Measurements from ENCODE around the gene RPL36A. TPM values are rescaled to one million over a fixed set of nuclear protein-coding genes. Genes with fewer than 3 reads are reported as not detected.
A peak's percentile ranks its signal among the peaks of the same experiment; 100 is the strongest.

The RPL36A gene
- total and polyA plus RNA-seq, 2 of the 13 experiments (the other 11 are each of a cell fraction or from before 2014, with no cell fraction given), result 1,152 to 1,716 TPM

- TF ChIP-seq SATB2 (CRISPR knock-in tag; IDR thresholded peaks at IDR 0.05) (no peak), MLX (CRISPR knock-in tag; IDR thresholded peaks at IDR 0.05) (no peak), ZNF180 (CRISPR knock-in tag; IDR thresholded peaks at IDR 0.05; ENCODE audit: borderline replicate concordance, low read depth) (no peak), TAF1 (CRISPR knock-in tag; IDR thresholded peaks at IDR 0.05) (no peak), SOX13 (IDR thresholded peaks at IDR 0.05) (no peak), SOX13 (CRISPR knock-in tag; conservative IDR thresholded peaks at IDR 0.05 in 1 of 2, IDR thresholded peaks at IDR 0.05 in 1 of 2) (no peak), ZNF333 (CRISPR knock-in tag; IDR thresholded peaks at IDR 0.05; ENCODE audit: borderline replicate concordance) (no peak), ZNF713 (CRISPR knock-in tag; IDR thresholded peaks at IDR 0.05) (no peak), SP5 (CRISPR knock-in tag; IDR thresholded peaks at IDR 0.05; ENCODE audit: borderline replicate concordance, low read depth) (no peak)
Observed at GRCh38 chrX:101399825-101400224, 9.0 kb downstream of the RPL36A start (continued).

GRCh38 chrX:101407167-101407747, 16.4 kb downstream of the RPL36A start:
- Histone ChIP-seq H3K27ac (ENCODE audit: extremely low read length, insufficient read depth, low read length) (peak overlapping the region; percentile 97), H3K27me3 (ENCODE audit: control insufficient read depth in 1 of 2, insufficient read depth in 2 of 2, low read length in 2 of 2) (no peaks in the 10 kb centered on the region), H3K79me2 (ENCODE audit: insufficient read depth, low read length) (peaks cover 48% of the 10 kb centered on the region), H3K9me3 (ENCODE audit: low read length) (no peaks in the 10 kb centered on the region), H2AFZ (ENCODE audit: low read length) (no peak overlapping the region), H3K4me3 (replicated peaks in 1 of 3; ENCODE audit: insufficient read depth in 1 of 3, low read depth in 2 of 3, low read length in 3 of 3) (peak overlapping the region; percentile 68 to 82 (median 77)), H3K36me3 (replicated peaks in 1 of 2; ENCODE audit: control insufficient read depth in 1 of 2, insufficient read depth in 2 of 2, low read length in 2 of 2) (peaks cover 0 to 11% of the 10 kb centered on the region in 2 experiments; a peak in 3 of 5 replicates), H3K4me1 (ENCODE audit: insufficient read depth, low read length) (peaks cover 8% of the 10 kb centered on the region), H3K4me2 (ENCODE audit: low read depth, low read length) (peak overlapping the region; percentile 65), H4K20me1 (ENCODE audit: insufficient read depth, low read length) (peaks cover 5% of the 10 kb centered on the region; the same call in 1 of the 2 replicates), H3K9ac (ENCODE audit: insufficient read depth, low read depth, low read length) (peak overlapping the region; percentile 82)
- BruUV-seq (replicated peaks), result no TSS peak
- in situ Hi-C loops (cut with HindIII; ENCODE audit: extremely low pct_ligation_motif_present, low pct_unique_long_range_greater_than_20kb), result no loop called here
- intact Hi-C loops (cut with micrococcal nuclease; ENCODE audit: unreplicated experiment), result loop anchor here (2.0 to 5.0 kb wide), 2 partner anchors 16 to 60 kb away; partner anchors contain the start of genes RPL36A and TIMM8A
- DNase-seq (ENCODE audit: low spot score), result no peak
- ChIA-PET CTCF (ENCODE audit: low intra/inter-chr PET ratio, low total read pairs) (no interaction called here), POLR2A (interaction anchor here (1.0 kb wide), 1 partner anchor 16 kb away, joined by 14 read pairs; the partner anchor contains the start of gene RPL36A)
- 3% methylated on average over 12 of the region's 15 CpGs for WGBS (ENCODE audit: low lambda C conversion rate)
- ATAC-seq, result peak; percentile 53
- no peak for FAIRE-seq
- TF ChIP-seq CENPBD1 (CRISPR knock-in tag; IDR thresholded peaks at IDR 0.05; ENCODE audit: borderline replicate concordance, low read depth) (no peak), JARID2 (CRISPR knock-in tag; IDR thresholded peaks at IDR 0.05; ENCODE audit: insufficient replicate concordance) (no peak), ZNF331 (CRISPR knock-in tag; IDR thresholded peaks at IDR 0.05) (no peak), ZNF468 (CRISPR knock-in tag; IDR thresholded peaks at IDR 0.05) (no peak), TCF7 (IDR thresholded peaks at IDR 0.05; ENCODE audit: low read depth) (no peak), PHF8 (CRISPR knock-in tag; IDR thresholded peaks at IDR 0.05) (no peak)
